HepG2 (cell line): Measurements from ENCODE around the gene NTMT1. TPM values are rescaled to one million over a fixed set of nuclear protein-coding genes. Genes with fewer than 3 reads are reported as not detected.

Experiments
- ATF6 ChIP-seq: sonication (generic); formaldehyde crosslinking; conservative IDR thresholded peaks from 2 replicates; pipeline ENCODE4 v1.4.0; 2020; ENCODE audit warnings: missing genetic modification reagents
- CHD4 ChIP-seq: fragments of 200-600 bp; sonication (generic); IDR thresholded peaks from 2 replicates; pipeline ENCODE4 v1.7.0; 2017; ENCODE audit warnings: mild to moderate bottlenecking, low read length, borderline replicate concordance
- ETV5 ChIP-seq: IDR thresholded peaks from 2 replicates; pipeline ENCODE4 v1.6.1; 2018; ENCODE audit warnings: missing biosample characterization, missing genetic modification reagents, inconsistent platforms, borderline replicate concordance
- FOXJ3 ChIP-seq: sonication (generic); formaldehyde crosslinking; IDR thresholded peaks from 2 replicates; pipeline ENCODE4 v1.4.0; 2020; ENCODE audit warnings: missing genetic modification reagents, mild to moderate bottlenecking, borderline replicate concordance
- KIAA2018 ChIP-seq: sonication (generic); formaldehyde crosslinking; IDR thresholded peaks from 2 replicates; pipeline ENCODE4 v1.5.0; 2020; ENCODE audit warnings: mild to moderate bottlenecking, missing genetic modification reagents, borderline replicate concordance
- KLF13 ChIP-seq: sonication (generic); formaldehyde crosslinking; IDR thresholded peaks from 2 replicates; pipeline ENCODE4 v1.4.0; 2020; ENCODE audit warnings: mild to moderate bottlenecking, missing genetic modification reagents
- NBN ChIP-seq: fragments of 450-650 bp; conservative IDR thresholded peaks from 2 replicates; pipeline ENCODE4 v1.6.1; 2017
- NR2F6 ChIP-seq, 2 experiments: IDR thresholded peaks; 2 replicates each; pipeline ENCODE4 v1.6.1; 2016; ENCODE audit warnings: antibody characterized with exemption in 1 of 2, mild to moderate bottlenecking in 1 of 2
- PATZ1 ChIP-seq: sonication (generic); formaldehyde crosslinking; IDR thresholded peaks from 2 replicates; pipeline ENCODE4 v1.4.0; 2020; ENCODE audit warnings: missing genetic modification reagents
- SRSF9 ChIP-seq: fragments of 200-400 bp; formaldehyde crosslinking; IDR thresholded peaks from 2 replicates; pipeline ENCODE4 v1.6.1; 2018; ENCODE audit warnings: borderline replicate concordance, mild to moderate bottlenecking, low read depth, low read length; ENCODE audit not compliant: insufficient read depth, poor library complexity, severe bottlenecking
- ZNF543 ChIP-seq: sonication (generic); formaldehyde crosslinking; IDR thresholded peaks from 2 replicates; pipeline ENCODE4 v1.4.0; 2020; ENCODE audit warnings: mild to moderate bottlenecking, missing genetic modification reagents
- ZNF629 ChIP-seq: sonication (generic); formaldehyde crosslinking; conservative IDR thresholded peaks from 2 replicates; pipeline ENCODE4 v1.5.0; 2020; ENCODE audit warnings: missing genetic modification reagents
- ZNF644 ChIP-seq: IDR thresholded peaks from 2 replicates; pipeline ENCODE4 v1.6.1; 2016; ENCODE audit warnings: low read depth
- polyA plus RNA-seq, 8 experiments: library from polyadenylated mRNA; depleted of rRNA in 3 of 8; stranded (reverse) in 7 of 8; unstranded in 1 of 8; fragments of >200 nt; fragmentation: Illumina TruSeq in 4 of 8; extraction: Trizol in 4 of 8; gene quantifications; 2 replicates each; pipeline versions ENCODE4 v1.2.1 to v1.2.3, GENCODE V29; 2011 to 2016; ENCODE audit warnings: low read depth in 4 of 8, missing spikeins in 1 of 8, mixed read lengths in 1 of 8; ENCODE audit not compliant: insufficient read depth in 1 of 8
- total RNA-seq, 5 experiments: library from RNA; depleted of rRNA; stranded (reverse); fragments of >200 nt; fragmentation: Illumina TruSeq; extraction: Trizol; gene quantifications; 2 replicates each; pipeline ENCODE4 v1.2.3, GENCODE V29; 2016; ENCODE audit warnings: low read depth in 1 of 5

NTMT1 gene
- total and polyA plus RNA-seq, 2 of the 13 experiments (the other 11 are each of a cell fraction or from before 2014, with no cell fraction given) = 49.1 to 53.8 TPM

- peak; percentile 68 for TF ChIP-seq ETV5 (CRISPR knock-in tag)
- no peak for TF ChIP-seq ZNF644 (CRISPR knock-in tag)
- peak; percentile 76 for TF ChIP-seq NR2F6 (IDR thresholded peaks at IDR 0.05)
- TF ChIP-seq NR2F6 (CRISPR knock-in tag; IDR thresholded peaks at IDR 0.05) = peak; percentile 32; the same call in 1 of the 2 replicates
- TF ChIP-seq KLF13 (CRISPR knock-in tag) = 0 out of 2 replicates have a peak, but pooled peaks have one; percentile 18
- TF ChIP-seq SRSF9 = no peak
- peak; percentile 59; the same call in 1 of the 2 replicates for TF ChIP-seq CHD4
- TF ChIP-seq KIAA2018 (CRISPR knock-in tag) = 0 out of 2 replicates have a peak, but pooled peaks have one; percentile 62
- TF ChIP-seq ATF6 = no peak
- TF ChIP-seq ZNF543 (CRISPR knock-in tag) = 0 out of 2 replicates have a peak, but pooled peaks have one; percentile 60
- TF ChIP-seq PATZ1 (CRISPR knock-in tag) = peak; percentile 79; the same call in 1 of the 2 replicates
- no peak for TF ChIP-seq FOXJ3 (CRISPR knock-in tag)
- TF ChIP-seq NBN = no peak
- TF ChIP-seq ZNF629 (CRISPR knock-in tag) = no peak; the same call in 1 of the 2 replicates
These were observed 29.2 kb upstream of the NTMT1 start (continued) for GRCh38 chr9:129596541-129597331.
